ENCODE measurements around the gene FYB1.

- TF ChIP-seq EZH2 (IDR thresholded peaks at IDR 0.05): no peak
- TF ChIP-seq POLR2AphosphoS5 (IDR thresholded peaks at IDR 0.05; ENCODE audit: borderline replicate concordance, low read depth, low read length): no peak
- TF ChIP-seq FOXP2 (optimal IDR thresholded peaks at IDR 0.05; ENCODE audit: control extremely low read depth, extremely low read length, insufficient read depth): no peak
Measured at GRCh38 chr5:39108987-39109386, 110.4 kb downstream of the FYB1 start.
